HCT116 (cell line): ENCODE measurements around the gene UBE3C. TPM values are rescaled to one million over a fixed set of nuclear protein-coding genes. Genes with fewer than 3 reads are reported as not detected.

ENCODE experiments used
- ATAC-seq: fragments of 200-7000 bp; cut with Tn5 transposase; 2 replicates; pipeline ENCODE4 v1.9.1; 2020; ENCODE audit warnings: mild to moderate bottlenecking, moderate library complexity
- Bru-seq: library from RNA; stranded (reverse); fragments of 400-500 nt; gene quantifications from one replicate; lab custom pipeline; 2021; lab: Mats Ljungman, UMichigan
- BruChase-seq, 2 experiments: library from RNA; stranded (reverse); fragments of 400-500 nt; gene quantifications; one replicate each; lab custom pipeline; 2021; lab: Mats Ljungman, UMichigan
- BruUV-seq: library from RNA; stranded (reverse); fragments of 400-500 nt; replicated peaks from 2 replicates; lab custom pipeline; 2021; lab: Mats Ljungman, UMichigan
- CTCF ChIA-PET: fragments of 300-600 bp; sonication (Branson Sonifier 250); formaldehyde crosslinking; loops from one replicate; lab custom pipeline; 2021; ENCODE audit warnings: antibody characterized with exemption; lab: Charles Lee
- POLR2A ChIA-PET: fragments of 300-600, 350-600 bp; sonication (Branson Sonifier 250); formaldehyde crosslinking; loops from one replicate; lab custom pipeline; 2021; ENCODE audit warnings: antibody characterized with exemption; lab: Charles Lee
- RAD21 ChIA-PET, 2 experiments: fragments of 300-600 bp; sonication (Branson Sonifier 250); formaldehyde crosslinking; loops; one replicate each; lab custom pipeline; 2023; ENCODE audit warnings: low total read pairs in 2 of 2; ENCODE audit not compliant: uncharacterized antibody in 2 of 2, unreplicated experiment in 2 of 2, low non-redundant PET in 1 of 2; lab: Charles Lee
- DNase-seq: peaks from one replicate; pipeline ENCODE4 v3.0.0-alpha.2; 2010; ENCODE audit warnings: low read depth, low spot score
- H2AFZ ChIP-seq: fragments of 200-600 bp; shearing (Covaris generic), sonication (generic); 2 replicates; pipeline ENCODE4 v1.6.1; 2017; ENCODE audit warnings: low read depth, mixed run types, mixed read lengths, antibody characterized with exemption, low read length; ENCODE audit not compliant: poor library complexity, severe bottlenecking
- H3K27ac ChIP-seq: 2 replicates; pipeline ENCODE4 v1.5.1; 2012; ENCODE audit warnings: low read depth, low read length
- H3K27me3 ChIP-seq: fragments of 200-600 bp; sonication (generic); 2 replicates; pipeline ENCODE4 v1.6.1; 2016; ENCODE audit warnings: mixed run types, low read length, mixed read lengths; ENCODE audit not compliant: insufficient read depth
- H3K36me3 ChIP-seq, 2 experiments: fragments of 200-500 bp in 1 of 2; fragments of 200-600 bp in 1 of 2; sonication (Bioruptor generic) in 1 of 2; sonication (generic) in 1 of 2; 2 replicates each; pipeline versions ENCODE4 v1.5.1 to v1.6.1; 2014 to 2016; ENCODE audit warnings: low read length in 2 of 2, inconsistent platforms in 1 of 2, mixed read lengths in 1 of 2, mixed run types in 1 of 2; ENCODE audit not compliant: insufficient read depth in 2 of 2, control insufficient read depth in 1 of 2
- H3K4me1 ChIP-seq, 2 experiments: fragments of 200-600 bp in 1 of 2; sonication (generic) in 1 of 2; 2 replicates each; pipeline versions ENCODE4 v1.5.1 to v1.6.1; 2012 to 2017; ENCODE audit warnings: low read length in 2 of 2, inconsistent platforms in 1 of 2, mild to moderate bottlenecking in 1 of 2, mixed read lengths in 1 of 2, mixed run types in 1 of 2, moderate library complexity in 1 of 2; ENCODE audit not compliant: insufficient read depth in 2 of 2, control insufficient read depth in 1 of 2
- H3K4me2 ChIP-seq: fragments of 200-600 bp; sonication (generic); 2 replicates; pipeline ENCODE4 v1.6.1; 2017; ENCODE audit warnings: mixed run types, low read length, mixed read lengths
- H3K4me3 ChIP-seq, 2 experiments: fragments of 200-600 bp in 1 of 2; sonication (generic) in 1 of 2; replicated peaks in 1 of 2; 2 replicates each; pipeline ENCODE4 v1.5.1; 2011 to 2016; ENCODE audit warnings: low read length in 2 of 2, control low read depth in 1 of 2, low read depth in 1 of 2, mild to moderate bottlenecking in 1 of 2, mixed read lengths in 1 of 2, mixed run types in 1 of 2
- H3K79me2 ChIP-seq: fragments of 200-600 bp; sonication (generic); 2 replicates; pipeline ENCODE4 v1.6.1; 2017; ENCODE audit warnings: mild to moderate bottlenecking, mixed run types, low read length, moderate library complexity, mixed read lengths; ENCODE audit not compliant: insufficient read depth
- H3K9ac ChIP-seq: fragments of 200-600 bp; sonication (generic); 2 replicates; pipeline ENCODE4 v1.6.1; 2016; ENCODE audit warnings: low read length, mixed read lengths
- H3K9me2 ChIP-seq: fragments of 200-600 bp; sonication (generic), shearing (Covaris generic); 2 replicates; pipeline ENCODE4 v1.6.1; 2017; ENCODE audit warnings: mixed run types, mild to moderate bottlenecking, moderate library complexity; ENCODE audit not compliant: insufficient read depth
- H3K9me3 ChIP-seq, 2 experiments: fragments of 200-500 bp in 1 of 2; fragments of 200-600 bp in 1 of 2; sonication (Bioruptor generic) in 1 of 2; sonication (generic) in 1 of 2; 2 replicates each; pipeline ENCODE4 v1.6.1; 2014 to 2017; ENCODE audit warnings: low read length in 2 of 2, mixed read lengths in 2 of 2, inconsistent platforms in 1 of 2, low read depth in 1 of 2, mild to moderate bottlenecking in 1 of 2, mixed run types in 1 of 2, moderate library complexity in 1 of 2; ENCODE audit not compliant: control insufficient read depth in 1 of 2, insufficient read depth in 1 of 2
- H4K20me1 ChIP-seq: fragments of 200-600 bp; sonication (generic), shearing (Covaris generic); 2 replicates; pipeline ENCODE4 v1.6.1; 2017; ENCODE audit warnings: mixed run types, mild to moderate bottlenecking, moderate library complexity; ENCODE audit not compliant: insufficient read depth
- ATF3 ChIP-seq: IDR thresholded peaks from 2 replicates; pipeline ENCODE4 v1.6.1; 2012
- CTCF ChIP-seq, 3 experiments: fragments of 200-600 bp in 1 of 3; sonication (generic) in 1 of 3; IDR thresholded peaks in 2 of 3; conservative IDR thresholded peaks in 1 of 3; 2 replicates each; pipeline ENCODE4 v1.5.1; 2012 to 2017; ENCODE audit warnings: low read depth in 2 of 3, low read length in 2 of 3, antibody characterized with exemption in 1 of 3, borderline replicate concordance in 1 of 3, control low read depth in 1 of 3, mild to moderate bottlenecking in 1 of 3, mixed read lengths in 1 of 3, mixed run types in 1 of 3, moderate library complexity in 1 of 3; ENCODE audit not compliant: insufficient read depth in 1 of 3
- EGR1 ChIP-seq: IDR thresholded peaks from 2 replicates; pipeline ENCODE4 v1.6.1; 2012; ENCODE audit warnings: low read depth
- ELF1 ChIP-seq: IDR thresholded peaks from 2 replicates; pipeline ENCODE4 v1.6.1; 2012; ENCODE audit warnings: low read depth, borderline replicate concordance
- EZH2 ChIP-seq: fragments of 200-600 bp; sonication (generic); IDR thresholded peaks from 2 replicates; pipeline ENCODE4 v1.6.1; 2017; ENCODE audit warnings: antibody characterized with exemption, mixed run types
- JUND ChIP-seq: IDR thresholded peaks from 2 replicates; pipeline ENCODE4 v1.6.1; 2012
- POLR2A ChIP-seq: IDR thresholded peaks from 2 replicates; pipeline ENCODE4 v1.7.0; 2011; ENCODE audit warnings: borderline replicate concordance; ENCODE audit not compliant: insufficient read depth, insufficient read length; ENCODE audit errors: extremely low read depth
- POLR2AphosphoS5 ChIP-seq: IDR thresholded peaks from 2 replicates; pipeline ENCODE4 v1.6.1; 2011; ENCODE audit warnings: mild to moderate bottlenecking, low read depth, low read length, moderate library complexity
- RAD21 ChIP-seq: IDR thresholded peaks from 2 replicates; pipeline ENCODE4 v1.6.1; 2012; ENCODE audit warnings: low read depth, mild to moderate bottlenecking
- SIN3A ChIP-seq: IDR thresholded peaks from 2 replicates; pipeline ENCODE4 v1.6.1; 2012; ENCODE audit warnings: low read depth
- SRF ChIP-seq: IDR thresholded peaks from 2 replicates; pipeline ENCODE4 v1.6.1; 2012; ENCODE audit warnings: low read depth
- TCF7L2 ChIP-seq: IDR thresholded peaks from 2 replicates; pipeline ENCODE4 v1.7.0; 2011; ENCODE audit warnings: borderline replicate concordance, inconsistent platforms; ENCODE audit not compliant: insufficient read depth, insufficient read length; ENCODE audit errors: extremely low read depth
- ZBTB33 ChIP-seq: IDR thresholded peaks from 2 replicates; pipeline ENCODE4 v1.6.1; 2011; ENCODE audit warnings: mild to moderate bottlenecking, low read length, moderate library complexity; ENCODE audit not compliant: insufficient replicate concordance; ENCODE audit errors: extremely low read depth
- ZFX ChIP-seq: fragments of 450-650 bp; IDR thresholded peaks from 2 replicates; pipeline ENCODE4 v1.6.1; 2017
- ZNF274 ChIP-seq: fragments of 200-500 bp; sonication (Bioruptor generic); IDR thresholded peaks from 2 replicates; pipeline ENCODE4 v1.6.1; 2014; ENCODE audit warnings: mild to moderate bottlenecking, low read depth, low read length, inconsistent platforms
- intact Hi-C: fragments of 100-400 bp; cut with micrococcal nuclease; formaldehyde crosslinking; loops from 2 replicates; pipeline ENCODE4 v1.10.0; 2022
- long read RNA-seq: library from polyadenylated mRNA; unstranded; transcript quantifications from one replicate; pipeline ENCODE4 v2.0.0, GENCODE V29; 2021; ENCODE audit not compliant: unreplicated experiment
- polyA plus RNA-seq: library from polyadenylated mRNA; unstranded; fragments of >200 nt; gene quantifications from 2 replicates; pipeline ENCODE4 v1.2.1, GENCODE V29; 2012; ENCODE audit warnings: missing spikeins
- total RNA-seq: library from RNA; stranded (reverse); gene quantifications from one replicate; pipeline ENCODE4 v1.2.1, GENCODE V29; 2021; ENCODE audit not compliant: unreplicated experiment
- TF ChIP-seq, protein P1 (sequence below): IDR thresholded peaks from 2 replicates; pipeline ENCODE4 v1.6.1; 2012; ENCODE audit warnings: low read depth
- TF ChIP-seq, protein P2 (sequence below): IDR thresholded peaks from 2 replicates; pipeline ENCODE4 v1.6.1; 2012

Gene UBE3C
- total RNA-seq (68.3 TPM), Bru-seq, nascent RNA (percentile 93 among the genes with signal in this experiment), BruChase-seq, experiment 1, labeled RNA remaining after a 6-hour chase (percentile 91 among the genes with signal in this experiment), BruChase-seq, experiment 2, labeled RNA remaining after a 2-hour chase (percentile 91 among the genes with signal in this experiment)
- 27.6 and 34.1 TPM in 2 replicates for polyA plus RNA-seq
- long read RNA-seq, full-length matches to known transcripts, result 53 of 115 reads
- long read RNA-seq, partial matches to known transcripts, result 16 of 115 reads
- long read RNA-seq, other reads (novel, unspliced or antisense), result 46 of 115 reads

GRCh38 chr7:157138424-157139110 is at the start of gene UBE3C:
Gene UBE3C, plus strand, starts transcription at chr7:157138926. Its CDS starts 347 bp downstream, at chr7:157139273.
- CTCF ChIA-PET, result no interaction called here
- Histone ChIP-seq H3K79me2 (peaks cover 45% of the 10 kb centered on the region), H3K9me2 (no peaks in the 10 kb centered on the region), H3K4me2 (peak within 1 kb of the TSS; percentile 95), H3K36me3 (peaks cover 10 to 20% of the 10 kb centered on the region in 2 experiments; a peak in 3 of 4 replicates), H3K9me3 (no peaks in the 10 kb centered on the region), H3K27me3 (no peaks in the 10 kb centered on the region), H3K4me3 (peak within 1 kb of the TSS; percentile 68 to 96), H3K4me1 (peaks cover 3 to 30% of the 10 kb centered on the region in 2 experiments; a peak in 3 of 4 replicates), H3K27ac (peak within 1 kb of the TSS; percentile 91), H3K9ac (peak within 1 kb of the TSS; percentile 99), H4K20me1 (no peaks in the 10 kb centered on the region; the same call in 1 of the 2 replicates), H2AFZ (no peak within 1 kb of the TSS)
- RAD21 ChIA-PET, result no interaction called here
- ATAC-seq (peak; percentile 91), DNase-seq (peak; percentile 81)
- no TSS peak for BruUV-seq
- intact Hi-C loops, result loop anchor here (2.0 to 5.0 kb wide), 2 partner anchors 128 to 231 kb away; partner anchors contain the start of gene MNX1
- POLR2A ChIA-PET, result no interaction called here
- TF ChIP-seq SIN3A (peak; percentile 79), CTCF (IDR thresholded peaks at IDR 0.05 in 2 of 3, conservative IDR thresholded peaks at IDR 0.05 in 1 of 3; ENCODE audit: borderline replicate concordance in 1 of 3, insufficient read depth in 1 of 3, low read depth in 2 of 3, low read length in 2 of 3) (no peak), ZNF274 (no peak), RAD21 (no peak), ZBTB33 (no peak), POLR2AphosphoS5 (peak; percentile 91), JUND (no peak), EGR1 (no peak), ATF3 (no peak), TCF7L2 (peak; percentile 45), SRF (no peak; the same call in 1 of the 2 replicates), POLR2A (peak; percentile 62), EZH2 (no peak), ELF1 (no peak), ZFX (peak; percentile 81)
- TF ChIP-seq, protein P1, sequence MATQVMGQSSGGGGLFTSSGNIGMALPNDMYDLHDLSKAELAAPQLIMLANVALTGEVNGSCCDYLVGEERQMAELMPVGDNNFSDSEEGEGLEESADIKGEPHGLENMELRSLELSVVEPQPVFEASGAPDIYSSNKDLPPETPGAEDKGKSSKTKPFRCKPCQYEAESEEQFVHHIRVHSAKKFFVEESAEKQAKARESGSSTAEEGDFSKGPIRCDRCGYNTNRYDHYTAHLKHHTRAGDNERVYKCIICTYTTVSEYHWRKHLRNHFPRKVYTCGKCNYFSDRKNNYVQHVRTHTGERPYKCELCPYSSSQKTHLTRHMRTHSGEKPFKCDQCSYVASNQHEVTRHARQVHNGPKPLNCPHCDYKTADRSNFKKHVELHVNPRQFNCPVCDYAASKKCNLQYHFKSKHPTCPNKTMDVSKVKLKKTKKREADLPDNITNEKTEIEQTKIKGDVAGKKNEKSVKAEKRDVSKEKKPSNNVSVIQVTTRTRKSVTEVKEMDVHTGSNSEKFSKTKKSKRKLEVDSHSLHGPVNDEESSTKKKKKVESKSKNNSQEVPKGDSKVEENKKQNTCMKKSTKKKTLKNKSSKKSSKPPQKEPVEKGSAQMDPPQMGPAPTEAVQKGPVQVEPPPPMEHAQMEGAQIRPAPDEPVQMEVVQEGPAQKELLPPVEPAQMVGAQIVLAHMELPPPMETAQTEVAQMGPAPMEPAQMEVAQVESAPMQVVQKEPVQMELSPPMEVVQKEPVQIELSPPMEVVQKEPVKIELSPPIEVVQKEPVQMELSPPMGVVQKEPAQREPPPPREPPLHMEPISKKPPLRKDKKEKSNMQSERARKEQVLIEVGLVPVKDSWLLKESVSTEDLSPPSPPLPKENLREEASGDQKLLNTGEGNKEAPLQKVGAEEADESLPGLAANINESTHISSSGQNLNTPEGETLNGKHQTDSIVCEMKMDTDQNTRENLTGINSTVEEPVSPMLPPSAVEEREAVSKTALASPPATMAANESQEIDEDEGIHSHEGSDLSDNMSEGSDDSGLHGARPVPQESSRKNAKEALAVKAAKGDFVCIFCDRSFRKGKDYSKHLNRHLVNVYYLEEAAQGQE, result no peak
- TF ChIP-seq, protein P2, sequence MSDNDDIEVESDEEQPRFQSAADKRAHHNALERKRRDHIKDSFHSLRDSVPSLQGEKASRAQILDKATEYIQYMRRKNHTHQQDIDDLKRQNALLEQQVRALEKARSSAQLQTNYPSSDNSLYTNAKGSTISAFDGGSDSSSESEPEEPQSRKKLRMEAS, result peak; percentile 91
